CD4-positive, alpha-beta T cell treated with Interleukin-2 at 100 ng/mL for 4 hours (primary cell): ENCODE measurements around the gene SGTA.
"Not testable (repeated sequence)": the region's sequence is repeated elsewhere in the genome, so short reads cannot be mapped to it uniquely, and the experiment has no call there.

Experiments used
- DNase-seq: peaks from one replicate; pipeline ENCODE4 v3.0.0-alpha.2; 2020; ENCODE audit warnings: low spot score

The SGTA gene

GRCh38 chr19:2793126-2793525, 10.1 kb upstream of the SGTA start:
- no peak for DNase-seq

- DNase-seq: not testable (repeated sequence)
Measured at GRCh38 chr19:2792666-2793065, 9.6 kb upstream of the SGTA start.

- DNase-seq: no peak
Measured at GRCh38 chr19:2791876-2792275, 8.8 kb upstream of the SGTA start.

GRCh38 chr19:2791440-2791839, 8.4 kb upstream of the SGTA start:
- DNase-seq: no peak

- no peak for DNase-seq
Measured at GRCh38 chr19:2790557-2791271, 7.6 kb upstream of the SGTA start.

GRCh38 chr19:2790194-2790556, 7.1 kb upstream of the SGTA start:
- DNase-seq: no peak

GRCh38 chr19:2788237-2788636, 5.2 kb upstream of the SGTA start:
- DNase-seq: no peak

GRCh38 chr19:2787115-2787514, 4.0 kb upstream of the SGTA start:
- no peak for DNase-seq

GRCh38 chr19:2785244-2785997, 2.3 kb upstream of the SGTA start, which contains the start of gene THOP1:
THOP1 (plus strand) TSS chr19:2785503; CDS start chr19:2785663, 160 bp downstream.
- peak; percentile 98 for DNase-seq

GRCh38 chr19:2783781-2784145, 690 bp upstream of the SGTA start:
- DNase-seq: no peak

- no peak for DNase-seq
Measured at GRCh38 chr19:2782329-2782935, 641 bp downstream of the SGTA start.

GRCh38 chr19:2780284-2780683, 2.8 kb downstream of the SGTA start:
- DNase-seq: no peak

GRCh38 chr19:2779121-2779740, 3.8 kb downstream of the SGTA start:
- no peak for DNase-seq

- no peak for DNase-seq
Measured at GRCh38 chr19:2777952-2778683, 5.0 kb downstream of the SGTA start.

- DNase-seq: peak; percentile 64
Measured at GRCh38 chr19:2775556-2776430, 7.3 kb downstream of the SGTA start.

- no peak for DNase-seq
Measured at GRCh38 chr19:2774953-2775555, 8.0 kb downstream of the SGTA start.

- no peak for DNase-seq
Measured at GRCh38 chr19:2774083-2774679, 8.9 kb downstream of the SGTA start.

- no peak for DNase-seq
Measured at GRCh38 chr19:2771786-2772674, 11.0 kb downstream of the SGTA start.
